HuH-7 (cell line): ENCODE measurements around the gene TGFBR3.
"Not testable (repeated sequence)": the region's sequence is repeated elsewhere in the genome, so short reads cannot be mapped to it uniquely, and the experiment has no call there.

ENCODE experiments used
- DNase-seq: peaks from one replicate; pipeline ENCODE4 v3.0.0; 2011; ENCODE audit warnings: low spot score

Gene TGFBR3

DNA sequence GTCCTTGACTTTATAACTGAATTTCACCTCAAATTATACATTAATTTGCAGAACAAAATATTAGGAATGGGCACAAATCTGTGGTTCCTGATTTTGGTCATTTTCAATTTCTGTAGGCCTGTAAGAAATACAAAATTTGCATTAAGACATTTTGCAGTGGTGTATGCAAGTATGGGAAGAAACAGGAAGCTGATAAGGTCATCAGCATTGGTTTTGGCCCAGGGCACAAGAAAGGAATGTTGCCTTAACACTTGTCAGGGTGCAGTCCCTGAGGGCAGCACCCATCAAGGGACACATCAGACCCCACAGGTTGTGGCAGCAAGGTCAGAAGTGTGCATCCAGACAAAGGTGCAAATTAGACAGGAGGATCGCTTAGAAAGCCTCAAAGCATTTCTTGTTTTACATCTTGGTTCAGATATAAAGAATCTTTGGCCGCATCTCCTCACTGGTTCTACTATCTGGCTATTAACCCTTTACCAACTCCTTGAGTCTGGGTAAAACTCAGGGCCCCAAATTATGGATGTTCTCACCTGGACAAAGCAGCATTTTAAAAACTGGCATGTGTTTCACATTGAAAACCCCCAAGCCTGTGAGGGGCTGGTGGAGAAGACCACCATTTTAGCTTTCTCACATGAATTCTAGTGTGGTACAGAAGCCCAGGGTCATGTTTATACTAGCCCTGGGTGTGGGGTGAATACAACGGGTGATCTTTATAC, 202.9 kb downstream of the TGFBR3 start:
- no peak for DNase-seq

DNA sequence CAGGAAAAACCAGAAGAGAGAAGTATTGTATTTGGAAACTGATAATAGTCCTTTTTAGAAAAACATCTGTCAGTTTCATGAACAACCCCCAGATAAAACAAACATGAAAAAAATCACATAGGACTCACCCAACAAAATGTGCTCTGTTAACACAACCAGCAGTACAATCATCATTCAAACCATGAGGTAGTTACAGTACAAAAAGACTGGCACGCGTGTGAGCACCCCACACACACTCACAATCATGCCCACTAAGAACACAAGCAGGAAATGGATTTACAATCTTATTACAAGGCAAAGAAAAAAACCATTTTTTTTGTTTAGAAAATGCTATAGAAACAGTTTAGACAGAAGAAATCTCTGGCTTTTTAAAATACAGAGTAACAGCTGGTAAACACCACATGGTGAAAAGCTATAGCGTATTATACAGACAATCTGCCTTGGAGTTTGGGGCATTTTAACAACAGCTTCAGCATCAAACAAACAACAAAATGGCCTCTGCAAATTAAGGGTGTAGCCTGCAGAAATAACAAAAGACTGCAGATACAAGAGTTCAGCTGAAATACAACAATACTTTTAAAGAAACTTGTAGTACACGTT, 205.3 kb downstream of the TGFBR3 start:
- DNase-seq: no peak

DNA sequence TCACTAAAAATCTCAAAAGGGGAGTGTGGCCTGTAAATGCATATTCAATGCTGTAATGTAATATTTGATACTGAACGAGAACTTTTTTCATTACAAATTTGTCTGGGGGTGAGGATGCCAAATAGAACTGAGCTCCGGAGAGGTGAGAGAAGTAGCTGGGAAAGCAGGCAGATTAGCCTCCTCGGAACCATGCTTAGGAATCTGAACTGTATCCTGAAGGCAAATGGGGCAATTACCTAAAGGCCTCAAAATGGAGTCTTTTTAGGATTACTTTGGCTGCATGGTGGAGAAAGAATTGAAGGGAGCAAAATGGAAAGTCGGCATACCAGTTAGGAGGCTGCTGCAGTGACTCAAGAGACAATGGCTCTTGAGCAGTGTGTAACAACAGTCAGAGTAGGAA, 206.5 kb downstream of the TGFBR3 start:
- no peak for DNase-seq

GRCh38 chr1:91676030-91676429, 209.9 kb downstream of the TGFBR3 start:
- DNase-seq: no peak

- no peak for DNase-seq
Observed at GRCh38 chr1:91674107-91674506, 211.8 kb downstream of the TGFBR3 start.

DNA sequence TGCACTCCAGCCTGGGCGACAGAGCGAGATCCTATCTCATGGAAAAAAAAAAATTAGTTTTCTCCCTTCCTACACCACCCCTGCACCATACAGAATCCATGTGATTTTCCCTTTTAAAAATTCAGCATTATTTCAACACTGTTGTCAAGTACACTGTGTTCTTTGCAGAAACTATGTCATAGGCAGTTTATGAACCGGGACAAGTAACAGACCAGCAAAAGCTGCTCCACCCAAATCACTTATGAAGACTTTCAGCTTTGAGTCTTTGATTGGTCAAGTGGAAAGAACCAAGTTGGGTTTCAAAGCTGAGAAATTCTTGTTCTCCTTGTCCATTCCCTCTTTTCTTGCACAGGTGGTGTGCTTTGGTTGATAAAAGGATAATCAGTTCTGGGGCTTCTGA, 212.3 kb downstream of the TGFBR3 start:
- DNase-seq: no peak

GRCh38 chr1:91672601-91673161, 213.3 kb downstream of the TGFBR3 start:
- no peak for DNase-seq

DNA sequence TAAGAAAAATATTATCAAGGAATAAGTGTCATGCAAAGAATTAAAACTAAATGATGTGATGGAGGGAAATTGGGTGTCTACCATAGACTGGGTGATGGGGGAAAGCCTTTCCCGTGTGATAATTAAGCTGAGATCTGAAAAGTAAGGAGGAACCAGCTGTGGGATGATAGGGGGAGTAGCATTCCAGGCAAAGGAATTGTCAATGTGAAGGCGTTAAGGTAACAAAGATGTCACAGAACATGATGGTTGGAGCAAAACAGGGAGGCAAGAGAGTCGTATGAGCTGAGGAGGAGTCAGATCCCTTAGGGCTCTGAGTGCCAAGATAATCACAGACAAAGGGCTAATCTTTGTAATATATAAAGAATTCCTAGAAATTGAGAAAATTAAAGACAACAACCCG, 215.2 kb downstream of the TGFBR3 start:
- no peak for DNase-seq

DNA sequence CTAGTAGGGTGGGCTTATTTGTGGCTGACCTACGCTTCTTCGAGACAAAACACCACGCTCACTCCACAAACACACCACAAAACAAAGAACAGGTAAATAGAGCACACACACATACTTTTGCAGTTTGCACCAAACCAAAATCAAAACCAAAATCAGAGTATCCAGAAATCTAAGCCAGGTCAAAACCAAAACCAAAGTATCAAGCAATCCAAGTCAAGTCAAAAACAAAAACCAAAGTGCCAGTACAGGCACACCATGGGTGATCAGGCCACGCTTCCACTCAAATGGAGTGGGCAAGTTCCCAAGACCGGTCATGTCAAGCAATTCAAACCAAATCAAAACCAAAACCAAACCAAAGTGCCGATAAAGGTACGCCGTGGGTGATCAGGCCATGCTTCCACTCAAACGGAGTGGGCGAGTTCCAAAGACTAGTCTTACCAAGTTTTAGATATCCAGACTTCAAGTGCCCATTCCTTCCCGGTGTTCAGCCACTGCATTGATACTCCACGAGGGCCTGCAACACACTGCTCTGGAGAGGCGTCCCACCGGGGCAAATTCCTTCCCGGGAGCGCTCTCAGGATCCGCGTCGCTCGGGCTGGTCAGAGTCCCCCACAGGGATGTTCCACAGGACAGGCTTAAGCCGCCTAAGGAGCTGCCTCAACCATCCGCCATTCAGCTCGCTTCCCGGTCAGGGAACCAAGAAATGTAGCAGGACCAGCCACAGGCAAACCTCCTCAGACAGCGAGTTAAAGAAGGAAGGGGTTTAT, 216.2 kb downstream of the TGFBR3 start:
- no peak for DNase-seq

DNA sequence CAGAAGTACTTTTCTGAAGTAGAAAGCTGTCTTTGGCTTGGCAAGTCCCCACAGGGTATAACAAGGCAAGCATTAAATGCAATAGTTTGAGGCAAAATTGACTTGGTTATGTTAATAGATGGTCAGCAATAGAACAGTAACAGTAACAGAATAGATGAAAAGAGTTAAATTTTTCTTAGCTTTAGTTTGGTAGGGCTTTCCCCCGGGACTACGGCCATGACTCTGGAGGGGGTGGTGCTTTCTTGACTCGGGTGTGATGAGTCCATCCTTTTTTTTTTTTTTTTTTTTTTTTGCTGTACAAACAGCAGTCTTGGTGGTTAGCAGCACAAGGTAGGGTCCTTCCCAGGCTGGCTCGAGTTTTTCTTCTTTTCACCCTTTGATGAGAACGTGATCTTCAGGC, 219.3 kb downstream of the TGFBR3 start:
- not testable (repeated sequence) for DNase-seq

- no peak for DNase-seq
Observed at GRCh38 chr1:91661121-91661520, 224.8 kb downstream of the TGFBR3 start.

DNA sequence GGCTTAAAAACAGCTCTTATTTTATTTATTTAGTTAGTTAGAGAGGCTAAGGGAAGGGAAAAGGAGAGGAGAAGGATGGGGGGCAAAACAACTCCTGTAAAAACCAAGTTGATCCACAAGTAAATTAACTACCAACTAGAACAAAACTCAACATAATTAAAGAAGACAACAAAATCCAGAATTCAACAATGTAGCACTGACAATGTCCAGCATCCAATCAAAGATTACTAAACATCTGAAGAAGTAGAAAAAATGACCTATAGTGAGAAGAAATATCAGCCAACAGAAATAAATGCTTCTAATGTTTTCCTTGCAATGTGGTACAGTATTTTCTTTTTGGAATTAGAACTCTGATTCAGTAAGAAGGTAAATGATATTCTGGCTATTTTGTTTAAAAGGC, 225.2 kb downstream of the TGFBR3 start:
- no peak for DNase-seq

GRCh38 chr1:91655912-91656449, 230.0 kb downstream of the TGFBR3 start:
- DNase-seq: no peak

DNA sequence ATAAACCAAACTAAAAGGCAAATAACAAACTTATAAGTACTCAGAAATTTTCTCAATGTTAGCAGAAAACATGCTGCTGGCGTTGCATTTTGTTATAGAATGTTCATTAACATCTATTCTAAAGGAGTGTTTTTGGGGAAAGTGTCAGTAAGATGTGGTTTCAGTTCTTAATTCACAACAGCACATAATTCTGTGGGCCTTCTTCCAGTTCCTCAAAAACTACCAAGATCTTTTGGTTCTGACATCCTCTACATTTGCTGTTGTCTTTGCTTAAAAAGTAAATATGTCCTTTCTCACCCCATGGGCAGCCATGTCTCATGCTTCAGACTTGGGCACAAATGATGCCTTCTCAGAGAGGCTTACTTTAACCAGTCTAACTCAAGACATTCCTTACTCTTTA, 232.8 kb downstream of the TGFBR3 start:
- DNase-seq: no peak

GRCh38 chr1:91651661-91652071, 234.3 kb downstream of the TGFBR3 start:
- DNase-seq: no peak

DNA sequence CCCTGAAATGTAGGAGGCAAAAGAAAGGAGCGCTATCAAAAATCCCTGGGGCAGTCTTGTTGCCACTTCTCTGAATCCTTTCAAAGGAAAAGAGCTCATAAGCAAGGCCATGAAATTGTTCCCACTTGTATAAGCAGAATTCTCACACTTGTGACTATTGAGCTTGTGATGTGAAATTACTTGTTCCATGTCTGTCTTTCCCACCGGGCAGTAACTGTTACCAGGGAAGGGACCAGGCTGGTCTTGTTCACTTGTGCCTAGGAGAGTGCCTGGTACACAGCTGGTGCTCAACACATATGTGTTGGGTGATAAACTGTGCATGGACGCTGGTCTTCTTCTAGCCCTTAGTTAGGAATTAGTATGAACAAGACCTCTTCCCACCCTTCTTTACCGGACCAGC, 234.7 kb downstream of the TGFBR3 start:
- no peak for DNase-seq

GRCh38 chr1:91650764-91651163, 235.2 kb downstream of the TGFBR3 start:
- no peak for DNase-seq

GRCh38 chr1:91647061-91647460, 238.9 kb downstream of the TGFBR3 start:
- DNase-seq: no peak

DNA sequence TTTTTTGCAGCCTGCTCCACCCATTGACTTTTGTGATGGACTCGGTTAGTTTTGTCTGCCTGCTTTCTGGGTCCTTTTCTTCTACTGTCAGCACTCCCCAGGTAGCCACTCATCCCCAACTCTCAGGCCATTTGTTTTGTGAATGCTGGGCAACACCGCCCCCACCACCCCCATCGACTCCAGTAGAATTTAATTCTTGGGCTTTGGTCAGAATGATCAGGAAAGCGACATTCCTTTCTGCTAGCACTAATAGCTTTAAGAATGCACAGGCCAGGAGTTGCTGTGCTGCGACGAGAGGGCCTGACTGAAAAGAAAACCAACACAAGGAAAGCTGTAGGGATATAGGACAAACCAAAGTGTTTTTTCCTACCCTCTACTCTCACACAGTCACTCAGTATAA, 240.9 kb downstream of the TGFBR3 start:
- no peak for DNase-seq

- no peak for DNase-seq
Observed at GRCh38 chr1:91643431-91643830, 242.5 kb downstream of the TGFBR3 start.

GRCh38 chr1:91640877-91641526, 244.9 kb downstream of the TGFBR3 start:
- no peak for DNase-seq

DNA sequence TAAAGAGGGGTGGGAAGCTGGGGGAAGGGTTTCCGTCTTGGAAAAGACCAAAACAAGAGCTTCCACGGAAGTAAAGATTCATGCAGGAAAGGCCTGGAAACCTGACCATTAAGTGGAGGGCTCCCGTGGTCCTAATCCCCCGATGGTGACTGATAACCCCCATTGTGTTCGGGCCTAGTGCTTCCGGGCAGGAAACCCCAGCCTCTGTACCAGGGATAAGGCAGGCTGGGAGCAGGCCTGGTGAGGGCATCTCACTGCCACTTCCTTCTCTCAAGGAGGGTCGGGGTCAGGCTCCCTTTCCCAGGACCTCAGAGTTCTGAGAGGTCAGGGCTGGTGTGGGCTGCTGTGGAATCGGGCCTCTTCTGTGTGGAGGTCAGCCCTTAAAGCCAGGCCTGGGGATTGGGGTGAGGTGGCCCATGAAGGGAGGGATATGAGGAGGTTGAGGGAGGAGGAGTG, 248.4 kb downstream of the TGFBR3 start:
- DNase-seq: no peak
